Measurements from ENCODE around the gene PTPRN2.

- TF ChIP-seq EZH2phosphoT487 (IDR thresholded peaks at IDR 0.05; ENCODE audit: borderline replicate concordance, low read depth, low read length) (no peak), CTCF (conservative IDR thresholded peaks at IDR 0.05; ENCODE audit: low read length) (no peak)
These were observed 912.1 kb downstream of the PTPRN2 start for GRCh38 chr7:157675427-157675927.

All from OCI-LY7 (cell line).